Measurements from ENCODE around the gene CYB561D1.

DNA sequence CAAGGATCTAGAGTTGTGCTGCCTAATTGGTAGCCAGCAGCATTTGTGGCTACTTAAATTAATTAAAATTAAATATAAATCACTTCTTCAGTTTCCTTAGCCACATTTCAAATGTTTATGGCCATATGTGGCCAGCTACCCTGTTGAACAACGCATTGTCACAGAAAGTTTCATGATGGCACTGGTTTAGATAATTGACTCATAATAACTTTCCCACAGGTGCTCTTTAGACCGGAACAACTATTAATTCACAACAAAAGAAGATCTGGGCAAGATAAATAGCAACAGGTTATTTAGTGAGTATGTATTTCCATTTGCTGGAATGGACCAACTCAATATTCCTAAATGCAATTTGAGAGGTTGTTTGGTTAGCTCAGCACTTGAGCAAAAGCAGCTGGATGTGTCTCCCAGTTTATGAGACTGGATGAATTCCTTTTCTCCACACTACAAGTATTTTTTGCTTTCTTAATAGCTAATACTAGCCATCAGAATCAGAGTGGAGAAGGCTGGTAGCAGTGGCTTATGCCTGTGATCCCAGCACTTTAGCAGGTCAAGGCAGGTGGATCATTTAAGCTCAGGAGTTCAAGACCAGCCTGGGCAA, 19.3 kb downstream of the CYB561D1 start:
- TF ChIP-seq, protein P1, sequence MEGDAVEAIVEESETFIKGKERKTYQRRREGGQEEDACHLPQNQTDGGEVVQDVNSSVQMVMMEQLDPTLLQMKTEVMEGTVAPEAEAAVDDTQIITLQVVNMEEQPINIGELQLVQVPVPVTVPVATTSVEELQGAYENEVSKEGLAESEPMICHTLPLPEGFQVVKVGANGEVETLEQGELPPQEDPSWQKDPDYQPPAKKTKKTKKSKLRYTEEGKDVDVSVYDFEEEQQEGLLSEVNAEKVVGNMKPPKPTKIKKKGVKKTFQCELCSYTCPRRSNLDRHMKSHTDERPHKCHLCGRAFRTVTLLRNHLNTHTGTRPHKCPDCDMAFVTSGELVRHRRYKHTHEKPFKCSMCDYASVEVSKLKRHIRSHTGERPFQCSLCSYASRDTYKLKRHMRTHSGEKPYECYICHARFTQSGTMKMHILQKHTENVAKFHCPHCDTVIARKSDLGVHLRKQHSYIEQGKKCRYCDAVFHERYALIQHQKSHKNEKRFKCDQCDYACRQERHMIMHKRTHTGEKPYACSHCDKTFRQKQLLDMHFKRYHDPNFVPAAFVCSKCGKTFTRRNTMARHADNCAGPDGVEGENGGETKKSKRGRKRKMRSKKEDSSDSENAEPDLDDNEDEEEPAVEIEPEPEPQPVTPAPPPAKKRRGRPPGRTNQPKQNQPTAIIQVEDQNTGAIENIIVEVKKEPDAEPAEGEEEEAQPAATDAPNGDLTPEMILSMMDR (IDR thresholded peaks at IDR 0.05): no peak
- TF ChIP-seq POLR2A (IDR thresholded peaks at IDR 0.05): no peak
